Glutamatergic neuron (in vitro differentiated cells): ENCODE measurements around the gene C1R. TPM values are rescaled to one million over a fixed set of nuclear protein-coding genes. Genes with fewer than 3 reads are reported as not detected.

Source experiments
- DNase-seq: peaks from one replicate; pipeline ENCODE4 v3.0.0; 2022
- H3K27ac Mint-ChIP-seq: one replicate; pipeline ENCODE4 v1.8.0; 2020; ENCODE audit warnings: mild to moderate bottlenecking, mixed read lengths, inconsistent platforms; ENCODE audit not compliant: unreplicated experiment
- H3K27me3 Mint-ChIP-seq: one replicate; pipeline ENCODE4 v1.8.0; 2020; ENCODE audit warnings: mild to moderate bottlenecking, moderate library complexity, mixed read lengths, inconsistent platforms; ENCODE audit not compliant: unreplicated experiment
- H3K36me3 Mint-ChIP-seq: one replicate; pipeline ENCODE4 v1.8.0; 2020; ENCODE audit warnings: mild to moderate bottlenecking, mixed read lengths, inconsistent platforms; ENCODE audit not compliant: unreplicated experiment
- H3K4me1 Mint-ChIP-seq: one replicate; pipeline ENCODE4 v1.8.0; 2020; ENCODE audit warnings: mild to moderate bottlenecking, low read depth, mixed read lengths, inconsistent platforms; ENCODE audit not compliant: unreplicated experiment
- H3K4me3 Mint-ChIP-seq: one replicate; pipeline ENCODE4 v1.8.0; 2020; ENCODE audit warnings: mild to moderate bottlenecking, mixed read lengths, inconsistent platforms; ENCODE audit not compliant: unreplicated experiment
- H3K9me3 Mint-ChIP-seq: one replicate; pipeline ENCODE4 v1.8.0; 2020; ENCODE audit warnings: mild to moderate bottlenecking, moderate library complexity, mixed read lengths, inconsistent platforms; ENCODE audit not compliant: unreplicated experiment
- total RNA-seq: library from RNA; stranded (reverse); fragmentation: NEBNext Ultra II Directional; extraction: Animal tissue kit (Norgen Biotek cat#: 25700); gene quantifications from one replicate; pipeline ENCODE4 v1.2.1, GENCODE V29; 2021; ENCODE audit not compliant: unreplicated experiment
- TF ChIP-seq, protein P1 (sequence below): fragments of 200-600 bp; sonication (generic); IDR thresholded peaks from one replicate; pipeline ENCODE4 v1.5.0; 2021; ENCODE audit not compliant: partially characterized antibody, unreplicated experiment

C1R gene
- total RNA-seq, 1 donor from 2014 or later = 1.0 TPM

GRCh38 chr12:7091171-7091570 lies 1.1 kb downstream of the C1R start:
- peaks cover 8% of the 10 kb centered on the region for H3K27me3 Mint-ChIP-seq
- no peaks in the 10 kb centered on the region for H3K36me3 Mint-ChIP-seq
- DNase-seq = no peak
- TF ChIP-seq, protein P1, sequence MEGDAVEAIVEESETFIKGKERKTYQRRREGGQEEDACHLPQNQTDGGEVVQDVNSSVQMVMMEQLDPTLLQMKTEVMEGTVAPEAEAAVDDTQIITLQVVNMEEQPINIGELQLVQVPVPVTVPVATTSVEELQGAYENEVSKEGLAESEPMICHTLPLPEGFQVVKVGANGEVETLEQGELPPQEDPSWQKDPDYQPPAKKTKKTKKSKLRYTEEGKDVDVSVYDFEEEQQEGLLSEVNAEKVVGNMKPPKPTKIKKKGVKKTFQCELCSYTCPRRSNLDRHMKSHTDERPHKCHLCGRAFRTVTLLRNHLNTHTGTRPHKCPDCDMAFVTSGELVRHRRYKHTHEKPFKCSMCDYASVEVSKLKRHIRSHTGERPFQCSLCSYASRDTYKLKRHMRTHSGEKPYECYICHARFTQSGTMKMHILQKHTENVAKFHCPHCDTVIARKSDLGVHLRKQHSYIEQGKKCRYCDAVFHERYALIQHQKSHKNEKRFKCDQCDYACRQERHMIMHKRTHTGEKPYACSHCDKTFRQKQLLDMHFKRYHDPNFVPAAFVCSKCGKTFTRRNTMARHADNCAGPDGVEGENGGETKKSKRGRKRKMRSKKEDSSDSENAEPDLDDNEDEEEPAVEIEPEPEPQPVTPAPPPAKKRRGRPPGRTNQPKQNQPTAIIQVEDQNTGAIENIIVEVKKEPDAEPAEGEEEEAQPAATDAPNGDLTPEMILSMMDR = no peak
- peaks cover 9% of the 10 kb centered on the region for H3K4me1 Mint-ChIP-seq
- H3K27ac Mint-ChIP-seq = no peak overlapping the region
- H3K9me3 Mint-ChIP-seq = peaks cover 8% of the 10 kb centered on the region
- H3K4me3 Mint-ChIP-seq = no peak overlapping the region

DNA sequence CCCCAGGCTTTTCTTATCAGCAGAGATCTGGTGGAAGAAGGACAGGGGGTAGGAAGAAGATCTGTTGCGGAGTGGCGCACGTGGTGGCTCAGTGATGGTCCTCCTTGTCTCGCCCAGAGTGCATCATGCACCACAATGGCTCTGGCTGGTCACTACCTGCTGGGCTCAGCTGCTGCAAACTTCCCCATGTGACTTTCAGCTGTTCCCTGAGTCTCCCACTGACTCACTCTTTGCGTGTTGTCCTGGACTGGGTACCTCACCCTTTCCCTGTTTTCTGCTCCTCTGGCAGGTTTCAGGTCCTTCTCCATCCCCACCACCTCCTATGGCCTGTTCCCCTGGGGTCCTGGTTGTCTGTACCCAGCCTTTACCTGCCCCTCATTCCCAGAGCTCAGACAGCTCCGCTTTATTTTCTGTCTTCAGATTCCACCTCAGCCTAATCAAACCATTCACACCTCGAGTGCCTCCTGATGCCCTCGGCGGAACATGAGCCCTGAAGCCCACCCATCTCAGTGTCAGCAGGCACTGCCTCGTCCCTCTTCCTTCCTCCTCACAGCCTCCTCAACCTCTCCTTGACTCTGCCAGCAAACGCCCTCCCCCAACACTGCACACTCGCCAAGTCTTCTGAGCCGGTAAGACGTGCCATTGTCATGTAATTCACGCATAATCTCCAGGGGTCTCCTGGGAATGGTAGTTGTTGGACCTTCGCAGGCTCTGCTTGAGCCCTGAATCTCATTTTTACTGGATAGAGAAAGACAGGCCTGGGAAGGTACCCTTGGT lies 1.8 kb downstream of the C1R start:
- H3K4me1 Mint-ChIP-seq = peaks cover 9% of the 10 kb centered on the region
- peaks cover 8% of the 10 kb centered on the region for H3K9me3 Mint-ChIP-seq
- no peaks in the 10 kb centered on the region for H3K36me3 Mint-ChIP-seq
- TF ChIP-seq, protein P1 = no peak
- H3K4me3 Mint-ChIP-seq = peak overlapping the region; percentile 53
- peaks cover 7% of the 10 kb centered on the region for H3K27me3 Mint-ChIP-seq
- peak overlapping the region; percentile 22 for H3K27ac Mint-ChIP-seq
- DNase-seq = no peak

DNA sequence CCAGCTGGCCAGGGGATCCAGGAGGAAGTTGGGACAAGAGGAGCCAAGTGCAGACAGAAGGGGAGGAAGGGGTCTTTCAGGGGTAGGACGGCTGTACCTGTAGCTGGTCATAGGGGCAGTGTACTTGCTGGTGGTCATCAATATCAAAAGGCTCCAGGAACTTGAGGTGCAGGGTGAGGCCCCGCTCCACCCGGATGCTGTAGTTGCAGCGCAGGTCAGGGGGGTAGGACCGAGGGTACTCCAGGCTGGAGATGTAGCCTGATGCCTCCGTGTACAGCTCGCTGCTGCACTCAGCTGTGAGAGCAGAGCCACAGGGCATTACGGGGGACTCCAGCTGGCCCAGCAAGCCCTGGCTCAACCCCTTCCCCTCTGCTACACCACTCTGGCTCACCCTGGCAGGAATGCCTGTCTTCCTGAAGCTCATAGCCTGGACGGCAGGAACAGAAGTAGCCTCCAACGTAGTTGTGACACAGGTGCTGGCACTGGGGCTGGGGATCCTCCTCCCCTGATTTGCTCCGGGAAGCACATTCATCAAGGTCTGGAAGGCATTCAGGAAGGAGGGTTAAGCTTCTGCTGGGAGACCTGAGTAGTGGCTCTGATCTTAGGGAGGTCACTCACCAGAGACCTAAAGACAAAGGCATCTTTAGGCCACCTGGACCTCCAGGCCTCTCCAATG lies 2.9 kb downstream of the C1R start:
- no peak overlapping the region for H3K27ac Mint-ChIP-seq
- H3K36me3 Mint-ChIP-seq = no peaks in the 10 kb centered on the region
- peaks cover 9% of the 10 kb centered on the region for H3K4me1 Mint-ChIP-seq
- DNase-seq = no peak
- peaks cover 7% of the 10 kb centered on the region for H3K27me3 Mint-ChIP-seq
- peaks cover 8% of the 10 kb centered on the region for H3K9me3 Mint-ChIP-seq
- TF ChIP-seq, protein P1 = no peak
- no peak overlapping the region for H3K4me3 Mint-ChIP-seq

DNA sequence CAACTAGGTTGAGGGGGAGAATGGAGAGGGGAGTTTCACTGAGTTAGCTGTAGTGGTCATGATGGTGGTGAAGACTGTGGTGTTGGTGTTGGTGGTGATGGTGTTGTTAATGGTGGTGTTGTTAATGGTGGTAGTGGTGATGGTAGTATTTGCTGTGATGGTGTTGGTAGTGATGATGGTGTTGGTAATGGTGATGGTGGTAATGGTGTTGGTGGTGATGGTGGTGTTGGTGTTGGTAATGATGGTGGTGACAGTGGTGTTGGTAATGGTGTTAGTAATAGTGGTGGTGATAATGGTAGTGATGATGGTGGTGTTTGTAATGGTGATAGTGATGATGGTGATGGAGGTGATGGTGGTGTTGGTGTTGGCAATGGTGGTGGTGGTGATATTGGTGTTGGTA lies 9.1 kb downstream of the C1R start:
- no peak for DNase-seq
- TF ChIP-seq, protein P1 = no peak
- Mint-ChIP-seq H3K4me1 (no peaks in the 10 kb centered on the region), H3K36me3 (no peaks in the 10 kb centered on the region), H3K27ac (no peak overlapping the region), H3K9me3 (peaks cover 5% of the 10 kb centered on the region), H3K4me3 (no peak overlapping the region), H3K27me3 (peaks cover 2% of the 10 kb centered on the region)

DNA sequence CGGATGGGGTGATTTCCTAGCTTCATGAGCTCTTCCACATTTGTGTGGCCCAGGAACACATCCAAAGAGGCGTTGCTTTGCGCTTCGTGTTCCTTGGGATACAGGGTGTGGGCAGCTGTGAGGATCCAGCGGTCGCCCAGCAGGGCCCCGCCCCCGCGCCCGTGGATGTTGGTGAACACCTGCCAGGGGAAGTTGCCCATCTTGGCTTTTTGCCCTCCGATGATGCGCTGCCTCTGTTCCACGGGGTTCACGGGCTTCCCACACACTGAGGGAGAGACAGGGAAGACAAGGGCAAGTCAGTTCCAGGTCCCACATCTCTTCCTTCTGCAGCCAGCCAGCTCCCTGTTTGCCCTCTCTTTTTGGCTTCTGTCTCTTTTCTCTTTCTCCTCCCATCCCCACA lies 11.2 kb downstream of the C1R start:
- no peak overlapping the region for H3K4me3 Mint-ChIP-seq
- no peak for DNase-seq
- no peak overlapping the region for H3K27ac Mint-ChIP-seq
- peaks cover 3% of the 10 kb centered on the region for H3K27me3 Mint-ChIP-seq
- TF ChIP-seq, protein P1 = no peak
- no peaks in the 10 kb centered on the region for H3K4me1 Mint-ChIP-seq
- H3K36me3 Mint-ChIP-seq = peaks cover 6% of the 10 kb centered on the region
- peaks cover 2% of the 10 kb centered on the region for H3K9me3 Mint-ChIP-seq
